Caco-2 (cell line): Measurements from ENCODE around the gene SNAP29. TPM values are rescaled to one million over a fixed set of nuclear protein-coding genes. Genes with fewer than 3 reads are reported as not detected.

Source experiments
- BruUV-seq: library from RNA; stranded (reverse); fragments of 400-500 nt; replicated peaks from 2 replicates; lab custom pipeline; 2021; lab: Mats Ljungman, UMichigan
- CTCF ChIA-PET: fragments of 300-600 bp; sonication (Branson Sonifier 250); formaldehyde crosslinking; loops from one replicate; lab custom pipeline; 2022; ENCODE audit warnings: antibody characterized with exemption; lab: Charles Lee
- POLR2A ChIA-PET: fragments of 300-600 bp; sonication (Branson Sonifier 250); formaldehyde crosslinking; loops from one replicate; lab custom pipeline; 2022; ENCODE audit warnings: antibody characterized with exemption; lab: Charles Lee
- DNase-seq, 2 experiments: peaks; one replicate each; pipeline versions ENCODE4 v3.0.0 to v3.0.0-alpha.2; 2020 to 2022
- H3K27me3 ChIP-seq: replicated peaks from 2 replicates; pipeline ENCODE4 v1.6.0; 2011; ENCODE audit warnings: low read length; ENCODE audit not compliant: control insufficient read depth, insufficient read depth
- H3K36me3 ChIP-seq: 2 replicates; pipeline ENCODE4 v1.5.1; 2011; ENCODE audit warnings: low read length; ENCODE audit not compliant: control insufficient read depth, insufficient read depth
- H3K4me1 ChIP-seq: fragments of 250-450 bp; sonication (Bioruptor Pico); 2 replicates; pipeline ENCODE4 v1.5.1; 2020; ENCODE audit warnings: mild to moderate bottlenecking
- H3K4me3 ChIP-seq: 2 replicates; pipeline ENCODE4 v1.5.1; 2011; ENCODE audit warnings: low read depth, mild to moderate bottlenecking, control low read depth, low read length
- H3K9me3 ChIP-seq: fragments of 250-450 bp; sonication (Bioruptor Pico); 2 replicates; pipeline ENCODE4 v1.5.1; 2020; ENCODE audit warnings: mild to moderate bottlenecking, moderate library complexity
- H3K27ac Mint-ChIP-seq: one replicate; pipeline ENCODE4 v1.8.0; 2022; ENCODE audit warnings: mixed read lengths; ENCODE audit not compliant: unreplicated experiment
- H3K27me3 Mint-ChIP-seq: one replicate; pipeline ENCODE4 v1.8.0; 2022; ENCODE audit warnings: mixed read lengths; ENCODE audit not compliant: insufficient read depth, unreplicated experiment
- H3K36me3 Mint-ChIP-seq: one replicate; pipeline ENCODE4 v1.8.0; 2022; ENCODE audit warnings: mild to moderate bottlenecking, mixed read lengths; ENCODE audit not compliant: insufficient read depth, unreplicated experiment
- H3K4me1 Mint-ChIP-seq: one replicate; pipeline ENCODE4 v1.8.0; 2022; ENCODE audit warnings: low read depth, mixed read lengths; ENCODE audit not compliant: unreplicated experiment
- H3K4me3 Mint-ChIP-seq: one replicate; pipeline ENCODE4 v1.8.0; 2022; ENCODE audit warnings: mild to moderate bottlenecking, moderate library complexity, mixed read lengths; ENCODE audit not compliant: unreplicated experiment
- H3K9me3 Mint-ChIP-seq: one replicate; pipeline ENCODE4 v1.8.0; 2022; ENCODE audit warnings: mixed read lengths; ENCODE audit not compliant: unreplicated experiment
- CTCF ChIP-seq, 2 experiments: fragments of 200-600 bp in 1 of 2; IDR thresholded peaks; 1 replicate in 1 of 2; 2 replicates in 1 of 2; pipeline versions ENCODE4 v1.5.1 to v1.8.0; 2011 to 2022; ENCODE audit warnings: antibody characterized with exemption in 1 of 2, control low read depth in 1 of 2, inconsistent platforms in 1 of 2, low read depth in 1 of 2, low read length in 1 of 2, mild to moderate bottlenecking in 1 of 2, moderate library complexity in 1 of 2; ENCODE audit not compliant: insufficient read depth in 1 of 2, severe bottlenecking in 1 of 2, unreplicated experiment in 1 of 2
- intact Hi-C: fragments of 100-400 bp; cut with micrococcal nuclease; formaldehyde crosslinking; loops from one replicate; pipeline ENCODE4 v1.10.0; 2022; ENCODE audit not compliant: unreplicated experiment
- total RNA-seq: library from RNA; stranded (reverse); gene quantifications from 2 replicates; pipeline ENCODE4 v1.2.3, GENCODE V29; 2022

Gene SNAP29
- total RNA-seq, 1 experiment from 2014 or later: 26.2 TPM

DNA sequence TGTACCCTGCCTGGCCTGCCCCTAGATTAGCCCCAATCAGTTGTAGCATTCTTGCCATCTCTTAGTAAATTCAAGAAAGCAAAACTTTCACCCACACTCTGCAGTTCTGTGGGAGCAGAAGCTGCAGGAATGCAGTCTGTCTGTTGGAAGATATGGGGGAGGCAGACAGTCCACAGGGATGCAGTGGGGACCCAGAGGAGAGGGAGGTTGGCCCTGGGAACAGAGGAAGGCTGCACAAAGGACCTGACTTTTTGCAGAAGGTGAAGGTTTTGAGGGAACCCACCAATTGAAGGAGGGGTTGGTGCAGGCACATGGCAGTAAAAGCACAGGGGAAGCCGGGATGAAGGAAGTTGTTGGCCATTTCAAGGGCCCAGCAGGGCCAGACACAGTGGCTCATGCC is 16.5 kb downstream of the SNAP29 start:
- Histone ChIP-seq H3K36me3 (no peaks in the 10 kb centered on the region), H3K4me1 (no peaks in the 10 kb centered on the region), H3K9me3 (no peaks in the 10 kb centered on the region), H3K4me3 (no peak overlapping the region), H3K27me3 (no peaks in the 10 kb centered on the region)
- no peak for TF ChIP-seq CTCF (IDR thresholded peaks at IDR 0.05; ENCODE audit: insufficient read depth in 1 of 2, low read depth in 1 of 2, low read length in 1 of 2, severe bottlenecking in 1 of 2, unreplicated experiment in 1 of 2)
- Mint-ChIP-seq H3K27me3 (no peaks in the 10 kb centered on the region), H3K9me3 (no peaks in the 10 kb centered on the region), H3K36me3 (peaks cover 23% of the 10 kb centered on the region), H3K4me3 (no peak overlapping the region), H3K27ac (no peak overlapping the region), H3K4me1 (no peaks in the 10 kb centered on the region)
- no peak for DNase-seq
- CTCF ChIA-PET: no interaction called here
- intact Hi-C loops: no loop called here
- POLR2A ChIA-PET: no interaction called here
- no TSS peak for BruUV-seq

DNA sequence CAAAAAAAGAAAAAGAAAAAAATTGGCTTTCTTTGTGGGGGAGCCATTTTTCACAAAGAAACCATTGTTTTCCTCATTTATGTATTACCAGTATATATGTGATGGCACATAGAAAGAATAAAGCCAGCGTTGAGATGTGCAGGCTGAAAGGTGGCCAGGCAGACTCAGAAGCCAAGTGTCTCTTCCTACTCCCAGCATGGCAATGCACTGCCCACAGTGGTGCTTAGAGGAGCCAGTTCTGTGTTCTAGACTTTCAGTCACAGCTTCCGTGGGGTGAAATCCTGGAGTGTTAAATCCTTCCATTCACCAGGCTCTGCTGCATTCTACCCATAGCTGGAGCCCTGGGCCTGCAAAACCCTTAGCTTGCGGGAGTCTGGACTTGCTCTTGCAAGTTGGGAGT is 18.9 kb downstream of the SNAP29 start:
- Mint-ChIP-seq H3K4me3 (no peak overlapping the region), H3K27me3 (no peaks in the 10 kb centered on the region), H3K36me3 (peaks cover 11% of the 10 kb centered on the region), H3K9me3 (no peaks in the 10 kb centered on the region), H3K27ac (no peak overlapping the region), H3K4me1 (no peaks in the 10 kb centered on the region)
- Histone ChIP-seq H3K36me3 (no peaks in the 10 kb centered on the region), H3K4me3 (no peak overlapping the region), H3K4me1 (no peaks in the 10 kb centered on the region), H3K27me3 (no peaks in the 10 kb centered on the region), H3K9me3 (no peaks in the 10 kb centered on the region)
- intact Hi-C loops: no loop called here
- BruUV-seq: no TSS peak
- POLR2A ChIA-PET: no interaction called here
- DNase-seq: no peak
- no peak for TF ChIP-seq CTCF (IDR thresholded peaks at IDR 0.05; ENCODE audit: insufficient read depth in 1 of 2, low read depth in 1 of 2, low read length in 1 of 2, severe bottlenecking in 1 of 2, unreplicated experiment in 1 of 2)
- CTCF ChIA-PET: no interaction called here

DNA sequence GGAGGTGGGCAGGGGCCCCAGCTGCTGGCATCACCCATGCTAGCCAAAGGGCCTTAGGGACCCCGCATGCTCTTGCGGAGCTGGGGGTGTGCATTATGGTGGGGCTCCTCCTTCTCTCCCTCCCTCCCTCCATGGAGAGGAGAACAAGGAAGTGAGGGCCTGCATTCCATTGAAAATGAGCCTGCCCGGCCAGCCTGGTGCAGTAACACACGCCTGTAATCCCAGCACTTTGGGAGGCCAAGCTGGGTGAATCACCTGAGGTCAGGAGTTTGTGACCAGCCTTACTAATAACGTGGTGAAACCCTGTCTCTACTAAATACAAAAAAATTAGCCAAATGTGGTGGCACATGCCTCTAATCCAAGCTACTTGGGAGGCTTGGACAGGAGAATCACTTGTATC is 22.4 kb downstream of the SNAP29 start:
- intact Hi-C loops: loop anchor here (10.0 kb wide), 1 partner anchor 106 kb away; the partner anchor contains the start of gene SERPIND1

More for the DNA sequence above, 22.4 kb downstream of the SNAP29 start:
- Mint-ChIP-seq H3K36me3 (peaks cover 21% of the 10 kb centered on the region), H3K4me1 (peaks cover 16% of the 10 kb centered on the region), H3K27ac (no peak overlapping the region), H3K9me3 (no peaks in the 10 kb centered on the region), H3K4me3 (no peak overlapping the region), H3K27me3 (no peaks in the 10 kb centered on the region)
- Histone ChIP-seq H3K9me3 (no peaks in the 10 kb centered on the region), H3K36me3 (no peaks in the 10 kb centered on the region), H3K27me3 (no peaks in the 10 kb centered on the region), H3K4me3 (no peak overlapping the region), H3K4me1 (peaks cover 15% of the 10 kb centered on the region; the same call in 1 of the 2 replicates)
- DNase-seq: no peak
- TF ChIP-seq CTCF (IDR thresholded peaks at IDR 0.05; ENCODE audit: insufficient read depth in 1 of 2, low read depth in 1 of 2, low read length in 1 of 2, severe bottlenecking in 1 of 2, unreplicated experiment in 1 of 2): no peak
- CTCF ChIA-PET: no interaction called here
- no TSS peak for BruUV-seq
- POLR2A ChIA-PET: no interaction called here
